Measurements from ENCODE around the gene TBX19.

The TBX19 gene

GRCh38 chr1:168280296-168280927, at the start of gene TBX19:
Gene TBX19, plus strand, starts transcription at chr1:168280877. Its CDS starts 214 bp downstream, at chr1:168281091.
- no peak for DNase-seq (ENCODE audit: low read depth)

GRCh38 chr1:168234846-168235547, 45.7 kb upstream of the TBX19 start:
- DNase-seq (ENCODE audit: low read depth), result peak; percentile 43

GRCh38 chr1:168235548-168235885, 45.2 kb upstream of the TBX19 start:
- no peak for DNase-seq (ENCODE audit: low read depth)

DNA sequence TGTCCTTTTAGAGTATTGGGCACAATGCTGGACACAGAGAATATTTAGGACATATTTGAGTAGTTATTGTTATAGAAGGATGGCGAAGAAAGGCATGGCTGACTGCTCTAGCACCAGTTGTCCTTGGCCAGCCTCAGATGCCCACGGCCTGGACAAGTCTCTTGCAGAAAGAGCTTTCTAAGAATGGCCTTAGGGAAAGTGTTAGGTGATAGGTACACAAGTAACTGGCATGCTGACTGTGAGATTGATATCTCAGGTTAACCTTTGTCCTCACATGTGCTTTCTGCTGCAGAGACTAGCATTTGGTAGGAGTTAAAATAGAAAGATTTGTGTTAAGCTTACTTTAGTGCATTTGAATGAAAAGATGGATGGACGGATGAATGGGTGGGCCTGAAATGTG, 44.7 kb upstream of the TBX19 start:
- DNase-seq (ENCODE audit: low read depth), result no peak

DNA sequence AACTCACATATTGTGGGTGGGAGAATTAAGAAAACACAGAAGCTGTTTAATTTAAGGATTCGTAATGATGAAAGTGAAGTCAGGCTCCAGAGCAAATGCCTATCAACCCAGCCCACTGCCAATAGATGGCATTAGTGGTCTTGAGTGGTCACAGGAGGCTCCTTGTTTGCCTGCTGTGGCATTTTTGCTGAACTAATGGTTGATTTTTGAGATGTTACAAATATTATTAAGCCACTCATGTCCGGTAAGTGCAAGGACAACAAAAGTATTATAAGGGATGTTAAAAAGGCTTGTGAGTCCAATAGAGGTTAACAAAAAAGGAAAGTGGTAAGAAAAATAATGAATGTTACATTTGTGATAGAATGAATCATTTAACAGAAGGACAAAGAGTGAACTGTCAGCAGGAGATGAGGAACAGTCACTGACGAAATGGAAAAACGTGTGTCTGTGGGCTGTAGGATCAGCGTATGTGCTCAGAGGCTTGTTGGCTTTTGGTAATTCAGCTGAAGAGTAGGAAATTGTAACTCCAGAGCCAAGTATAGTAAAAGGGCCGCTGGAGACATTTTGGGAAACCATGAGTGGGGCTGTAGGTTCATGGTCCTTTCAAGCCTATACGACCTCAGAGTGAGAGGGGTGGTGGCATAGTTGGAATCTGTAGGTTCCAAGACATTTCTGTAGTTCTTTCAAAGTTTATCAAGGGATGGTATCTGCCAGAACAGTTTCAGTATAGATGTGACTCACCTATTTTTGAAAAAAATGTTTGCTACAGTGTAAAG, 43.7 kb upstream of the TBX19 start:
- DNase-seq (ENCODE audit: low read depth), result no peak

DNA sequence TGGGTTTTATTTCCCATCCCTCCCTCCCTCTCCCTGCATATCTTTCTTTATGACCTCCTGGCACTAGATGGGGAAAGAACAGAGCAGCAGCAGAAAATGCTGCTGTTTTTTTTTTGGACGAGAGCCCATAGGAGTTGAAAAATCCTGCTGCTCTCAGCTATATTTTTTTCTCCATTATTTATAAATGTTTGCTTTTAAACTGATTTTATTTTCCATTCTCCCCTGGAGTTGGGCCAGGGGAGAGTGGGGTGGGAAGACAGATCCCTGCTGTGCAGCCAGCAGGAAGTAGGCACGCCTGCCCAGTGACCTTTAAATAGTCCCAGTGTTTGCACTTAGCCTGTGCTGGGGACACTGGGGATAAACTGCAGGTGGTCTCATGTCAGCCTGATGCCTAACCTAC, 37.5 kb upstream of the TBX19 start:
- DNase-seq (ENCODE audit: low read depth), result no peak

- no peak for DNase-seq (ENCODE audit: low read depth)
These were observed 37.0 kb upstream of the TBX19 start for GRCh38 chr1:168243636-168244212.

- no peak for DNase-seq (ENCODE audit: low read depth)
These were observed 35.6 kb upstream of the TBX19 start for GRCh38 chr1:168245042-168245441.

DNA sequence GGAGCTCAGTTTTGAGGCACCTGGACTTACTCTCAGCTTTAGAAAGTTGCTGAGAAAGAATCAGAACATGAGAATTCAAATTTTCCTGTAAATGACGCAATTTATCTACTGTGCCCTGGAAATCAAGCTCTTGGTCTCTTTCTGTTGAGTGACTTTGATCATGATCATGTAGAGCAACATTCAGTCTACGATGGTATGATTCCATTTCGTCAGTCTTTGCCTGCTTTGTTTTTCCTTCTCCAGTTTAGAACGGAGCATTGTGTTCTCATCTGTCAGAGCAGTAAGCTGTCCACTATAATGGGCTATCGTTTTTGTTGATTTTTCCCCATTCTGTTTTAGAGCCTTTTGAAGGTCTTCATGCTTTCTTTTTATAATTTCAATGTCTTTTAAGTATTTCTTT, 34.2 kb upstream of the TBX19 start:
- no peak for DNase-seq (ENCODE audit: low read depth)

DNA sequence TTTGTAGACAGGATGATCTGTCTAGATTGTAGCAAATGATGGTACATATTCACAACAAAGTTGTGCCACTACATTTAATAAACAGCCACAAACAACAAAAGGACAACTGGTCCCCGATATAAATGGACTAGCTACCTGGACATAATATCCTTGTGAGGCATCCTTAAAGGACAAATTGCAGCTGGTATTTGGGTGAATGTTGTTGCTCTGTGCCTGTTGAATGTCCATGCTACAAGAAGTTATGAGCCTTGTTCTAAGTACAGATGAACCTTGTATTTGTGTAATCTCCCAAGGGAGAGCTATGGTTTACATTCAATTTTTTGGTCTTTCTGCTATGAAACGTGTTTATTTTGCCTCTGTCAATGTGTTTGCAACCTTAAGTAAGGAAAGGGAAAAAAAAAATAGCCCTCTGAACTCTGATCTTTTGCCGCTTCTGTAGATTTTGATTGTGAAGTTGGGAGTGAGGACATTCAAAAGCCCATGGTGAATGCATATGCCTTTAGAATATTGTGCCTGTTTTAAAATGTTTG, 28.4 kb upstream of the TBX19 start:
- no peak for DNase-seq (ENCODE audit: low read depth)

DNA sequence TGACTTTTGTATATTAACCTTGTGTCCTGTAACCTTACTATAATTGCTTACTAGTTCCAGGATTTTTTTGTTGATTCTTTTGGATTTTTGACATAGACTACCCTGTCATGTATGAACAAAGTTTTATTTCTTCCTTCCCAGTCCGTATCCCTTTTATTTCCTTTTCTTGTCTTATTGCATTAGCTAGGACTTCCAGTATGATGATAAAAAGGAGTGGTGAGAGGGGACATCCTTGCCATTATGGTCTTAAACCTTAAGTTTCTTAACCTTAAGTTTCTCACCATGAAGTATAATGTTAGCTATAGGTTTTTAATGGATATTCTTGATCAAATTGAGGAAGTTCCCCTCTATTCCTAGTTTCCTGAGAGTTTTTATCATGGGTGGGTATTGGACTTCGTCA, 24.5 kb upstream of the TBX19 start:
- no peak for DNase-seq (ENCODE audit: low read depth)

DNA sequence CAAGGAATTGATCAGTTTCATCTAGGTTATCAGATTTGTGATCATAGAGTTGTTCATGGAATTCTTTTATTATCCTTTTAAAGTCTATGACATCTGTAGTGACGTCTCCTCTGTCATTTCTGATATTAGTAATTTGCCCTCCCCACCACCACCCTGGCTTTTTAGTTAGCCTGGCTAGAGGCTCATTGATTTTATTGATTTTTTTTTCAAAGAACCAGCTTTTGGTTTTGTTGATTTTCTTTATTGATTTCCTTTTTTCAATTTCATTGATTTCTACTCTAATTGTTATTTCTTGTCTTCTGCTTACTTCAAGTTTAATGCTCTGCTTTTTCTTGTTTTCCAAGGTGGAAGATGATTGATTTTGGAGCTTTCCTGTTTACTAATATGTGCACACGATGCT, 23.3 kb upstream of the TBX19 start:
- no peak for DNase-seq (ENCODE audit: low read depth)

DNA sequence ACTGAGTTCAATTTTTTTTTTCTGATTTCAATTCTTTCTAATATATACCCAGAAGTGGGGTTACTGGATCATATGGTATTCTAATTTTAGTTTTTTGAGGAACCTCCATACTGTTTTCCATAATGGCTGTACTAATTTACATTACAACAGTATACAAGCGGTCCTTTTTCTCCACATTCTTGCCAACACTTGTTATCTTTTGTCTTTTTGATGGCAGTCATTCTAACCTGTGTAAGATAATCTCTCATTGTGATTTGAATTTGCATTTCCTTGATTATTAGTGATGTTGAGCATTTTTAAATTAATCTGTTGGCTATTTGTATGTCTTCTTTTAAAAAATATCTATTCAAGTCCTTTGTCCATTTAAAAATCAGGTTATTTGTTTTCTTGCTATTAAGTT, 21.1 kb upstream of the TBX19 start:
- no peak for DNase-seq (ENCODE audit: low read depth)

DNA sequence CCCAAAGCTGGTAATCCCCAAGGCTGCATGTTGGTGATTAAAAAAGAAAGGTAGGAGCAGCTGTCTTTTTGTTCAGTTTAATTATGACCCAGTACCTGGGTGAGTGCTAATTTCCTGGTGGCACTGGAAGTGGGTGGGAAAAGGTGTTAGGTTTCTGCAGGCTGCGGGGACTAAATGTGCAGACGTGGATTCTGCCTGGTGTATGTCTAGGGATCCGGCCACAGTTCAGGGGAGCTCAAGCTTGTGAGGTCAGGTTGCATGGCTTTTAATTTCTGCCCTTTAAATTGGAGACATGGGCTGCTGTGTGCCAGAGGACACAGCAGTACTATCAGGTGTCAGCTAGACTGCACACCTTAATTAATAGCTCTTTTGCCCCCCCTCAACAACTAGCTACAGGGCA, 20.3 kb upstream of the TBX19 start:
- no peak for DNase-seq (ENCODE audit: low read depth)

DNA sequence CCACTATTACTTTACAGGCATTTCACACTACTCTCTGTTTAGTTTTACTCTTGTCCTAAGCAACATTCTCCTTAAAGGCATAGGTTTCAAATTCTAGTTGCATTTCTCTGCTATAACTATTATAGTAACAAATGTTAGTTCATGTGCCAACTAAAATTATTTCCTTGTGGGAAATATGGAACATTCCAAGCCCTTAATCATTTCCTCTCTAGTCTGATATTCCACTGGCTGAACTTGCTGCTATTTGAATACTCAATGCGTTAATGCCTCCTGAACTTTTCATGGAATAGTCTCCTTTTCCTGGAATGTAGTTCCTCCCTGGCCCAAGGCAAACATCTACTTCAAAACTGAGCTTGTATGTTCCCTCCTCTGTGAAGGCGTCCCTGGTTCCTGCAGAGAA, 19.3 kb upstream of the TBX19 start:
- no peak for DNase-seq (ENCODE audit: low read depth)

- no peak for DNase-seq (ENCODE audit: low read depth)
These were observed 17.5 kb upstream of the TBX19 start for GRCh38 chr1:168263130-168263529.

- DNase-seq (ENCODE audit: low read depth), result no peak
These were observed 16.4 kb upstream of the TBX19 start for GRCh38 chr1:168264296-168264695.

DNA sequence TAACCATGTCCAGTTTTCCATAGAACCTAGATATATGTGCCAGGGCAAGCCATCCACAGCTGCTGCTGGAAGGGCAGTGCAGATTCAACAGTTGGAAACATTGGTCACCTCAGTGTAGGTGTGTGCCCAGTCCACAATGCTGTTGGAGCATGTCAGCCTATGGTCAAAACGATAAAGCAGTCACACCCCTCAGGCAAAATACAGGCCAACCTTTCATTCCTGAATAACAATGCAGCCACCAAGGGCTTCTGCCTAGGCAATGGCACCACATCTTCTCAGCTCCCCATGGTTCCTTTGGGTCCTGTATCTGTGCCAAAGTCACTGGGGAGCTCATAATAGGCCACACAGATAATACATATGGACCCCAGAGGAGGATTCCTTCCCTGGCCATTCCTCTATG, 15.1 kb upstream of the TBX19 start:
- no peak for DNase-seq (ENCODE audit: low read depth)

- DNase-seq (ENCODE audit: low read depth), result no peak
These were observed 14.0 kb upstream of the TBX19 start for GRCh38 chr1:168266644-168267186.

GRCh38 chr1:168271636-168272035, 9.0 kb upstream of the TBX19 start:
- no peak for DNase-seq (ENCODE audit: low read depth)

DNA sequence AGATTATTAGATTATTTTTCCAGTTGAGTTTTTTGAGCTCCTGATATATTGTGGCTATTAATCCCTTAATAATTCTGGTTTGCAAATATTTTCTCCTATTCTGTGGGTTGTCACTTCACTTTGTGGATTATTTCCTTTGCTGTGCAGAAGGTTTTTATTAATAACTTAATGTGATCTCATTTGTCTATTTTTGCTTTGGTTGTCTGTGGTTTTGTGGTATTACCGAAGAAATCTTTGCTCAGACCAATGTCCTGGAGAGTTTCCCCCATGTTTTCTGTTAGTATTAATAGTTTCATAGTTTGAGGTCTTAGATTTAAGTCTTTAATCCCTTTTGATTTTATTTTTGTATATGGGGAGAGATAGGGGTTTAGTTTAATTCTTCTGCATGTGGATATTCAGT, 7.1 kb upstream of the TBX19 start:
- no peak for DNase-seq (ENCODE audit: low read depth)

- DNase-seq (ENCODE audit: low read depth), result no peak
These were observed 1.4 kb upstream of the TBX19 start for GRCh38 chr1:168279253-168279652.
